HG03342 (cell line): Measurements from ENCODE around the gene RBX1.
A peak's percentile ranks its signal among the peaks of the same experiment; 100 is the strongest.
"Not testable (repeated sequence)": the region's sequence is repeated elsewhere in the genome, so short reads cannot be mapped to it uniquely, and the experiment has no call there.

Experiments
- ATAC-seq: cut with Tn5 transposase; IDR thresholded peaks from one replicate; pipeline ENCODE4 v1.9.1; 2021; ENCODE audit warnings: mild to moderate bottlenecking, moderate library complexity; ENCODE audit not compliant: unreplicated experiment

RBX1 gene

DNA sequence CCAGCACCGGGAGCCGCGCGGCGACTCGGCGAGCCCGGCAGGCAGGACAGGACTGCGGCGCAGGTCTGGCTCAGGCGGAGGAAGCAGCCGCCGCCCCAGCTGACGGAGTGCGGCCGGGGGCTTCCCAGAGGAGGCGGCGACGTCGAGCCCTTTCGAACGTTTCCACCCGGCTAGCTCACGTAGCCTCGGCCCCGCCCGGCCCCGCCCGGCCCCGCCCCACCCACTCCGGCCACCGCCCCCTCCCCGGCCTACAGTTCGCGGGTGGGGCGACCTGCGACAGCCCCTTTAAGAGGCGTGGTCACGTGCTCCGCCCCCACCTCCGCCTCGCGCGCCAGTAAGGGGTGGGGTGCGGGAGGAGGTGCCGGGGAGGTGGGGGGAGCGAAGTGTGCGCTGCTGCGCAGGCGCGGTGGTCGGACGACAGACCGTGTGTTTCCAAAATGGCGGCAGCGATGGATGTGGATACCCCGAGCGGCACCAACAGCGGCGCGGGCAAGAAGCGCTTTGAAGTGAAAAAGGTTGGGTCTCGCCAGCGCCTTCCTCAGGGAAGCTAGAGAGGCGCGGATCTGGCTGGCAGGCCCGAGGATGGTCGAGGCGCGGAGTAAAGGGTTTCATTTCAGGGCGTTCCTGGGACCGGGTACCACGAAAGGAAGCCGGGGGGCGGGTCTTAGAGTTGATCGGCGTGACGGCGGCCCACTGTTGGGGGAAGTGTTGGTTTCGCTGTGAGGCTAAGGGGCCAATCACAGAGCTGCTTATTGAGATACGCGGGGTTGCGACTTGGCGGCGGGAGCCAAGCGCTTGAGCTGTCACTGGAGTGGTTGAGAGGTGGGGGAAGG lies at the start of gene RBX1:
Gene RBX1 (plus strand): TSS at position 417 of the 833 bp plus-strand sequence. CDS start 21 bp downstream, at position 438.
- ATAC-seq = peak; percentile 73

DNA sequence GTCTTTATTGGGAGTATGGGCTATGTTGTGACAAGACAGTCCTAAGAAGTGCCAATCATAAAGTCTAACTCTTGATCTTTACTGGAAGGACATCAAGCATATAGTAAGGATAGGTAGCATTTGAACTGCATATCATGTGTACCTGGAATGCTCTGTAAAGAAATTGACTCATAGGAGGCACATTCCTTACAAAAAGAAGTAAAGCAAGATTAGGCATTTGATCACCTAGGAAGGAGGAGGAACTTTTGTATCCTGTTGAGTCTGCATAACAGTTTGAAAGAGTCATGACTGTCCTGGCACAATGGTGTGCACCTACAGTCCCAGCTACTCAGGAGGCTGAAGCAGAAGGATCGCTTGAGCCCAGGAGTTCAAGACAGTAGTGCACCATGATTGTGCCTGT lies 47.1 kb upstream of the RBX1 start:
- ATAC-seq = no peak

DNA sequence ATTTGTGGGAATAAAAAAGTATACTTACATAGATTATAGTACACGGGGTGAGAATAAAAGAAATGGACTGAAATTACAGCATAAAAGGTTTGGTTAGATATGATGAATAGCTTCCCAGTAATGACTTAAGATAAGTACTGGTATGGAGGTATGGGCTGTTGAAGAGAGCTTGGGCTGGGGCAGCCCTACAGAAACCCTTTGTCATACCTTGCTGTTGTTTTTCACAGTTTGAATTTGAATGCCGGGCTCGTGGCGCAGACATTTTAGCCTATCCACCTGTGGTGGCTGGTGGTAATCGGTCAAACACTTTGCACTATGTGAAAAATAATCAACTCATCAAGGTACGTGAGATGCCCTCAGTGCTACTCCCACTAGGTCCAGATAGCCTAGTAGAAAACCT lies 42.3 kb upstream of the RBX1 start:
- no peak for ATAC-seq

DNA sequence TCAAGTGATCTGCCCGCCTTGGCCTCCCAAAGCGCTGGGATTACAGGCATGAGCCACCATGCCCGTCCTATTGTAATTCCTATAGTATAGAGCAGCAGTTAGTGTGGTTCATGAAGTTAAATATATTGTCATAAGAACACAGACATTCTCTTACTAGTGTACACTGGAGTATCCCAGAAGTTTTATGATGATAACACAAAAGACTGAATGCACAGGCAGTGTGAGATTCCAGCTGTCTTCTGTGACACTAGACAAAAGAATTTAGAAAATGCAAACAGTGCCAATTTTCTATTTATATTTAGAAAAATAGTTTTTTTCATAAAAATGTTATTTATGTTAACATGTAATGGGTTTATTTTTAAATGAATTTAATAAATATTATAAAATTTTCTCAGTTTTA lies 39.4 kb upstream of the RBX1 start:
- no peak for ATAC-seq

DNA sequence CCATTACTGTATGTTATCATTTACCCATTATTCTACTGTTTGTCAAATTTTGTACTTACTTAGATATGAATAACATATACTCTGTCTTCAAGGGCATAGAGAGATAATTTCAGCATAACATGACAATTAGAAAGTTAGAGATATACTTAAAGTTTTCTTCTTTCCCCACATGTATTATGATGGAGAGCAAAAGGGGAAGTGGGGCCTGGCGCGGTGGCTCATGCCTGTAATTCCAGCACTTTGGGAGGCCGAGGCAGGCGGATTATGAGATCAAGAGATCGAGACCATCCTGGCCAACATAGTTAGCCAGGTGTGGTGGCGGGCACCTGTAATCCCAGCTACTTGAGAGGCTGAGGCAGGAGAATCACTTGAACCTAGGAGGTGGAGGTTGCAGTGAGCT lies 38.2 kb upstream of the RBX1 start:
- not testable (repeated sequence) for ATAC-seq

DNA sequence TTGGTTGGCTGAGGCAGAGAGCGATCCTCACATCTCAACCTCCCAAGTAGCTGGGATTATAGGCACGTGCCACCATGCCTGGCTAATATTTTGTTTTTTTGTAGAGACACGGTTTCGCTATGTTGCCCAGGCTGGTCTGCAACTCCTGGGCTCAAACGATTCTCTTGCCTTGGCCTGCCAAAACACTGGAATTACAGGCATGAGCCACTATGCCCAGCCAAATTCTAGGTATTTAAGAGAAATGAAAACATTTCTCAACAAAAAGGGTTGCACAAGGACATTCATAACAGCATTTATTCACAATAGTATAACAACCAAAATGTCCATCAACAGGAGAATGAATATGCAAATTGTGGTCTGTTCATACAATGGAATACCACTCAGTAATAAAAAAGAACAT lies 31.7 kb upstream of the RBX1 start:
- no peak for ATAC-seq

DNA sequence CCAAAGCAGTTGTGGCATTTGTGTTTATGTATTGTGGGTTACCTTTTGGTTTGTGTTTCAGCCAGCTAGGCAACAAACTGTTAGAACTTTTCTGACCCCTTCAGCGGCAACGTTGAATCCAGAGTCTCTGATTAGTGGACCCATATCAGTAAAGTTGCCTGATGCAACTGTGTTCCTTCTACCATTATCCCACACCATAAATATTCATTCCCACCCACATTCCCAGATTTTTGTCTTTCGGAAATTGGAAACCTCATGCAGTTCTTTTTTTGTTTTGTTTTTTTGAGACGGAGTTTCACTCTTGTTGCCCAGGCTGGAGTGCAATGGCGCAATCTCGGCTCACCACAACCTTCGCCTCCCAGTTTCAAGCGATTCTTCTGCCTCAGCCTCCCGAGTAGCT lies 30.7 kb upstream of the RBX1 start:
- no peak for ATAC-seq

DNA sequence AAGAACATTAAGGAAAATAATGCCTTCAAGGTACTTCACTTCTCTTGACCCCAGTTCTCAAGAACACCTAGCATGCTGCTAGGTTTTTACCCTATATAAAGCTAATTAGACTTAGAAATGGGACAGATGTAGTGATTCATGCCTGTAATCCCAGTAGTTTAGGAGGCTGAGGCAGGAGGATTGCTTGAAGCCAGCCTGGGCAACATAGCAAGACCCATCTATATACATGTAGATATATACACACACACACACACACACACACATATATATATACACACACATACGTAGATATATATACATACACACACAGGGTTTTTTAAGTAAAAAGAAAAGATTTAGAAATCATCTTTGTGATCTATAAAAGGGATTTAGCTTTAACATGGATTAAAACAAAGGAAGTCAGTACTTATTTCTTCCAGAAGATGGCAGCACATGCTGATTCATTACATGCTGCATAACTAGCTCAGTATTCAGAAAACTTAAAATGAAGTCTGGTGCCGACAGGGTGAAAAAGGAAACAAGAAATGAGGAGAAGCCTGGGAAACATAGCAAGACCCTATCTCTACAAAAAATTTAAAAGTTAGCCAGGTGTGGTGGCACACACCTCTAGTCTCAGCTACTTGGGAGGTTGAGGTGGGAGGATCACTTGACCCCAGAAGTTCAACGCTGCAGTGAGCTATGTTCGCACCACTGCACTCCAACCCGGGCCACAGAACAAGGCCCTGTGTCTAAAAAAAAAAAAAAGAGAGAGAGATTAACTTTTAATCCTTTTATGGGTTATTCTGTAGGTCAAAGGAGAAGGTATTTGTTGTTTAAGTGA lies 28.5 kb upstream of the RBX1 start:
- ATAC-seq = no peak

DNA sequence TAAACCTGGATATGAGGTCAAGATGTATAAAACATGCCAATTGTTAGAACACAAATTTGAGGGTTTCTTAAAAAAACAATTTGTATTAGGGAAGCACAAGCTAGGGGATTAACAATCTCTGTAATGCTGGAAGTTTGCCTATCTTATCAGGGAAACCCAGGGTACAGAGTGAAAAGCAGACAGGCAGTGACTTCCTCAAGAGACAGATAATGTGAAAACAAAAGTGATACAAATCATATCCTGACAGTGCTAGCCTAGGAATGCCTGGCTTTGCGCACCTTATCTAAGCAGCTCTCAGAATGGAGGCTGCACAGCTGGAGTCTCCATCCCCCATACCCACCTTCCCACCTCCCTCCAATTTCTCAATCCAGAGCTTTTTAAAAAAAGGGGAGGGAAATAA lies 22.5 kb upstream of the RBX1 start:
- ATAC-seq = no peak

DNA sequence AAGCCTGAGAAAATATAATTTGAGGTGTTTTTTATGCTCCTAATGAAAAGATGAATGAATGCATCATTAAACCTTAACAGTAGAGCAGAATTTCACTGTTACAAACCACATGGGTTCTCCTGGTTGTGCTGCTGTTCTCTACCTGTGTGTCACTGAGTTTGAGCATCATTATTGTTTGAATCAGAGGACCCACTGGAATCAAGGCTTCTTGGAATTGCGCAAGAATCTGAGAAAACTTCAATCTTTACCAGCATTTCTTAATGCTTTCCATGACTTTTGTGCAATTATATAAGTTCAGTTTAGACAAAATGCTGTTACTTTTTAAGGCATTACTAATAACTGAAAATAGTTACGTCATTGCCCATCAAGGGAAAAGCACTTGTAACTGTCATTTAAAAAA lies 18.8 kb upstream of the RBX1 start:
- ATAC-seq = no peak

DNA sequence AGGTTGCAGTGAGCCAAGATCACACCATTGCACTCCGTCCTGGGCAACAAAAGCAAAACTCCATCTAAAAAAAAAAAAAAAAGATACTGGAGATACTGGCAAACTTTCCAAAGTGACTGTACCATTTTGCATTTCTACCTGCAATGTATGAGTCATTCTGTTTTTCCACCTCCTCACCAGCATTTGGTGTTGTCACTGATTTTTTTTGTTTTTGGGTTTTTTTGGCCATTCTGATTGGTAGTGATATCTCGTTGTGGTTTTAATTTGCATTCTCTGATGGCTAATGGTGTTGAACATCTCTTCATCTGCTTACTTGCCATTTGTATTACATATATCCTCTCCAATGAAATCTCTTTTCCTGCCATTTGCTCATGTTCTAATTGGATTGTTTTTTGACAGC lies 12.0 kb upstream of the RBX1 start:
- ATAC-seq = no peak

DNA sequence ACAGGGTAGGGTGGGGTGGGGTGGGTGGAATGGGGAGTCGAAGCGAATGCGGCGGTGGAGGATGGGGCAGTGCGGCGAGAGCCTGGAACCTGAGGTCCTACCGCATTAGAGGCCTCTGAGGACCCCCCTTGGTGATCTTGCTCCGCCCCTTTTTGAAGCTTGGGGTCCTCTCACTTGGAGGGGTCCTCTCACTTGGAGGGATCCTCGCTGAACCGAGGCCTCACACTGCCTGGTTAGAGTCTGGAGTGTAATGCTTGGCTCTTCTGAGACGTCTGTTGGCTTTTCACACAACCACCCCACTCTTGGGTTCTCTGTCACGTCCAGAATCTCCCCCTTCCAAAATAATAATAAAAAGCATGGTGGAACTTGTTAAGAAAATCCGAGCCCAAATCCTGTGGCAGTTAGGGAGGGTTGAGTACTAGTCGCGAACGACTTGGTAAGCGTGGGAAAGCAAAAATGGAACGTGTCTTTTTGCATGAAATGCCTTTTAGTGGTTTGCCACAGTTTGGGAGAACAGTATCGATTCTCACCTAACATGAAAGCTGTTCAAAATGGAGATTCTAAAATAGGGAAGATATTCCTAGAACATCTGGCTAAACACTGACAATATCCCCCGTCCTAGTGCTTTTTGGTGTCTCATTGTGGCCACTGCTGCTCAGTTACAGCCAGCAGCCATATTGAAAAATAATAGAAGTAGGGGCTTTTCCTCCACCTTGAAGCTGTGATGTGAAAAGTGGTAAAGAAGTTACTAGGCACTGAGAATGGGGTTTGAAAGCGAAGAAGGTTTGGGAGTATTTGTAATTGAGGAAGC lies 822 bp downstream of the RBX1 start:
- ATAC-seq = no peak

DNA sequence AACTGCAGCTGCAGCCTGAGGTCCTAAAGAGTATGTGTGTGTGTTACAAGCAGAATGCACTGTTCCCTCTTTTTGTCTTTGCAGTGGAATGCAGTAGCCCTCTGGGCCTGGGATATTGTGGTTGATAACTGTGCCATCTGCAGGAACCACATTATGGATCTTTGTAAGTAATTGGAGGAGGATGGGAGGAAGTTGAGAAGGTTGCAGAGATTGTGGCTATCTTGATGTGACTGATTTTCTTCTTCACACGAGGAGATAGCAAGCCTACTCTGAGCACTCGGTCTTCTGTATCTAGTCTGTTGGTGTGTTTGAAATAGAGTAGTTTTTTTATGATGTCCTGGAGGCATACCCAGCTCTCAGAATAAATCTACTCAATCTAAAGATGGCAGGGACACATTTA lies 2.3 kb downstream of the RBX1 start:
- ATAC-seq = no peak

DNA sequence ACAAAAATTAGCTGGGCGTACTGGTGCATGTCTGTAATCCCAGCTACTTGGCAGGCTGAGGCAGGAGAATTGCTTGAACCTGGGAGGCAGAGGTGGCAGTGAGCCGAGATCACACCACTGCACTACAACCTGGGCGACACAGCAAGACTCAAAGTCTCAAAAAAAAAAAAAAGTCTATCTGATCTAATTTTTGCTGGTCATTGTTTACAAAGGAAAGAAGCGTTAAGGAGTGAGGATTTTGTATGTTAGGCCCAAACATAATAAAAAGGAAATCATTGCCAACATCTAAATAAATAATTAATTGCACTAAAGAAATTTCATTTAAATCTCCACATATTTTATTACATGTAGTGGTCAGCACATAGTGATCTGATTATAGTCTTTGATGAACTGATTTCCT lies 2.9 kb downstream of the RBX1 start:
- ATAC-seq = no peak

DNA sequence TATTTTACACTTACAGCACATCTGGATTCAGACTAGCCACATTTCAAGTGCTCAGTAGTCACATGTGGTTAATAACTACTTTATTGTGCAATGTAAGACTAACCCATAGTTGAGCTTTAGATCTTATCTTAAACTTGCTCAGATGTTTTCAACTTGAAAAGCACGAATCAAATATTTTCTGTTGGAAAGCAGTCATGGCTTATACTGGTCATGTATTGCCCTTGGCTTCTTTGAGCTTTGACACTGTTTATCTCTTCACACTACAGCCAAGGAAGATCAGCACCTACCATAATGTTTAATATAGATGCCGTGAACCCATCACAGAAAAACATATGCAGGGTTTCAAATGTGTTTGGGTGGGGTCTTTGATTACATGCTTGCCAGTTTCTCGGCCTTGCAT lies 4.4 kb downstream of the RBX1 start:
- no peak for ATAC-seq

DNA sequence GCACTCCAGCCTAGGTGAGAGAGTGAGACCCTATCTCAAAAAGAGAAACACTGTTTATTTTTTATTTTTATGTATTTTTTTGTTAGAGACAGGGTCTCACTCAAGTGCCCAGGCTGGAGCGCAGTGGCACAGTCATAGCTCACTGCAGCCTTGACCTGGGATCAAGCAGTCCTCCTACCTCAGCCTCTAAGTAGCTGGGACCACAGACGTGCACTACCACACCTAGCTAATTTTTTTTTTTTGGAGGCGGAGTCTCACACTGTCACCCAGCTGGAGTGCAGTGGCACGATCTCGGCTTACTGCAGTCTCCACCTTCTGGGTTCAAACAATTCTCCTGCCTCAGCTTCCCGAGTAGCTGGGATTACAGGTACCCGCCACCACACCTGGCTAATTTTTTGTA lies 6.4 kb downstream of the RBX1 start:
- ATAC-seq = no peak

DNA sequence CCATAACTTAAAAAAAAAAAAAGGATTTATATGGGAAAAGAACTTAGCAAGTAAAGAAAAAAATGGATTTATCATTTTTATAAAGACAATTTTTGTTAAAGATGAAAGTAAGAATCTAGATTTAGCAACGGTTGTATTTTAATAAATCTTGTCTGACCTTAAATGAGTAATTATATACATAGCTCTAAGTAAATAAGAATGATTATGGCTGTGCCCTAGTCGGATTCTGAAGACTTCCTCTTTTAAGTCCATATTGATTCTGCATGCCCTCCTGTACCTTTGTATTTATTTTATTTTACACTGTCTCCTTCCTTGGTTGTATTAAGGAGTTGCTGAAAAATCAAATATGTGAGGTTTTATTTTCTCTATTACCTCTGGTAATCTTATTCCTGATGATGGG lies 7.1 kb downstream of the RBX1 start:
- no peak for ATAC-seq

DNA sequence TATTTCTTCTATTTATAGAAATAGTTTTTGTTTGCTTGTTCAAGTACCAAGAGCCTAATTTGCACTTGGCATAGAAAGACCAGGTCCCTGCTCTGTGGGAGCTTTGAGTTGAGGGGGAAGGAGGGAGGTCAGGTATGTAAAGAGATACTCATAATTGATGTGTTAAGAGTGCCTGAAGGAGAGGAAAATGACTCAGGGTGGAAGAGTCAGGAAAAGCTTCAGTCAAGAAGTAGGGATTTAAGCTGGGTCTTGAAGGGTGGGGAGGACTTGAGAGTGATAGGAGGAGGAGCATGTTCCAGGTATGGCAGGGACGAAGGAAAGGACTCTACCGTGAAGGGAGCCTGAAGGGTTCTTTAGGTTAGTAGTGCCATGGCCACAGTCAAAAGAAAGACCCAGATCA lies 9.0 kb downstream of the RBX1 start:
- no peak for ATAC-seq

DNA sequence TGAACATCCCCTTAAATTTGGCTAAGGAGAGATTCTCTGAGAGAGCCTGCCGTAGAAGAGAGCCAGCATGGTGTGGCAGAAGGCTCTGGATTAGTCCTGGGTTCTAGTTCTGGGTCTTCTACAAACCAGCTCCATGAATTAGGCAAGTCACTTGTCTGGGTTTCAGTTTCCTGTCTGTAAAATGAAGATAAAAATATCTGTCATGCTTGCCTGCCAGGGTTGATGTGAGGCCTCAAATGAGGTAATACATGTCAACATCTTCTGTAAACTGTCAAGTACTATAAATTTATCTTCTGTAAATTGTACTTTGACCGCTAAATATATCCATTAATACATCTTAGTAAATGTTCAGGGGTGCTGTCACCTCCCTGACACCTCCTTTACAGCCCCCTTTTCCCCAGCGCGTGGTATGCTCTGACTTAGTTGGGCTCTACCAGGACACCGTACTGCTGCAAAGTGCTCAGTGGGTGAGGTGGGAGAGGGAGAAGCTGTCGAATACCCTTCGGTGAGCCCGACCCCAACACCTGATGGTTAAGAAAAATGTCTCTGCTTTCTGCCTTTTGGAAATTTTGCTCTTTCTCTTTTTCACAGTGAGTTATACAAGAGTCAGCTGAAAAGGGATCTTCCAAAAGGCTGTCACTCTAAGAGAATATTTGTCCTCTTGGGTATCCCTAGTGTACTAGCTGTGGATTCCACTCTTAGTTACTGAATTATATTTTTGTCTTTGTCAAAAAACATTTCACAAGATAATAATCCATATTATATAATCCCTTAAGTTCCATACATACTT lies 15.0 kb downstream of the RBX1 start:
- no peak for ATAC-seq

DNA sequence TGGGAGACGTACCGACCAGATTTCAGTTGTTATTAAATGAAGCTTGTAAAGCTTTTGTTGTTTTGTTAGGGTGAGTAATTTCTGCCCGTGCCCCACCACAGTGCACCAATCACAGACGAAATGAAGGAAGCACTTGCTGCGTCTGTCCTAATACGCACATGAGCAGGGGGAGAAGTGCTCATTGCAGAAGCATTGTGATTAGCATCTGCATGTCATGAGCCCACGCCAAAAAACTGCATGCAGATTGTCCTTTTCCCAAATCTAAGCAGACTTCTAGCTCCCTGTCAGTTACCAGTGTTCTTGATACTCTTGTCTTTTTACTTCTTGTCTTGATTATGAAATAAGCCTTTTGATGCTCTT lies 15.5 kb downstream of the RBX1 start:
- ATAC-seq = no peak
